GDM1 (cell line): ENCODE results near the gene ZFP91.

Experiments
- DNase-seq: peaks from one replicate; lab custom pipeline; 2025; lab: John Stamatoyannopoulos, UW

The ZFP91 gene

DNA sequence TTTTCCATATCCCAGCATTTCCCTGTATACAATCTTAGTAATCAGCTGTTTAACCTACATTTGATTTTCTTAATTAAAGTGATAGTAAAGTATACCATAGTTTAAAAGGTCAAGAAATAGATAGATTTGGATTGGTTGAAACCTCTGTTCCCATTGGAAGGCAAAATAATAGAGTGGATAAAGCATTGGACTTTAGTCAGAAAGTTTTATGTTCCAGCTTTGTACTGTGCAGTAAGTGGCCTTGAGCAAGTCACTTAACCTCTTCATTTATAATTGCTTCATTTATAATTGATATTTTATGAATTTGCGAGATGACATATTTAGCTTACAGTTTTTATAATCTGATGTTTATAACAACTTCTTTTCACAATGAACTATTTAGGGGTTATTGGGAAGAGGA, 3.6 kb downstream of the ZFP91 start:
- no peak for DNase-seq

DNA sequence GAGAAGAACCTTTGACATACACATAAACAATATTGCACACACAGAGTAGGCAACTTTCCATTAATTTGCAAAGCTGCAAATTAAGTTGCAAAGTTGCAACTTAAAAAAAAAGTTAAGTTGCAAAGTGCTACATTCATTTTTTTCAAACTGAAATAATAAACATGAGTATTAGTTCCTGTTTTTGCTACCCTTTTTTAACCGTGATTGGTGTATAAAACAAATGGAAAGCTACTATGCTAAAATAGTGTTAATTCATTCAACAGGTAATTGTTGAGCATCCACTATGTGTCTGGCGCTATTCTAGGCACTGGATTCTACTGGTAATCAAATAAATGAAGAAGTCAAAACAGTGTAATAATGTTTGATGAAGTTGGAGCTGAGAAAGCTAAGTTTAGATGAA, 8.1 kb downstream of the ZFP91 start:
- DNase-seq: no peak

DNA sequence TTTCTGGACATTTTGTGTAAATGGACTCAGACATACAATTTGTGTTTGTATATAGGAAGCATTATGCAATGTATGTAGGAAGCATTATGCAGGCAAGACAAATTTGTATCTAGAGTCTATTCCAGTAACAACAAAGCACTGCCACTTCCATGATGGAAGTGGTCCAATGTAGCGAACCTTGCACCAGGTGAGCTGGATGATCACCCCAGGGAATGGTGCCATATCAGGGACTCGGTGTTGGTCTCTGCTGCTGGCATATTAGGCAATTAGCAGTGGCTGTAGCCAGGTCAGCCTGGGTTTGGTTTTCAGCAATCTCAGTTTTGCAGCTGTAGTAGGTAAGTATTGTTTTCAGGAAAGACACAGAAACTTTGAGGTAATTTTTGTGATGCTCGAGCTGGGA, 12.8 kb downstream of the ZFP91 start:
- DNase-seq: no peak

DNA sequence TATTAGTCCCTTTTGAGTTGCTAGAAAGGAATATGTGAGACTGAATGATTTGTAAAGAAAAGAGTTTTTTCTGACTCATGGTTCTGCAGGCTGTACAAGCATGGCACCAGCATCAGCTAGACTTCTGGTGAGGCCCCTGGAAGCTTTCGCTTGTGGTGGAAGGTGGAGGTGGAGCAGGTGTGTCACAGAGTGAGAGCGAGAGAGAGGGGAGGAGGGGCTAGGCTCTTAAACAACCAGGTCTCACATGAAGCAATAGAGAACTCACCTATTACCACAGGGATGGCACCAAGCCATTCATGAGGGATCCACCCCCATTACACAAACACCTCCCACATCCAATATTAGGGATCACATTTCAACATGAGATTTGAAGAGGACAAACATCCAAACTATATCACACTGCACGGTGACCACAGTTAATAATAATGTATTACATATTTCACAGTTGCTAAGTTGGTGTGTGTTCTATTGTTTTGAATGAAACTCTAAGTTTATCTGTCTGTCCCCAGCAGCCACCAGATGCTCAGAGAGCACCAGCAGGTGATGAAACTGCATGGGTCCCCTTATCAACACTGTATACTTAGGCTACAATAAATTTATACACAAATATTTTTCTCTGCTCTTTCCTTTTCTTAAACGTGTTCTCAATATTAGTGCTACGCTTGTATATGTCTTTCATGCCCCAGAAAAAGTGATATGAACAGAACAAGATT, 14.1 kb downstream of the ZFP91 start:
- no peak for DNase-seq

DNA sequence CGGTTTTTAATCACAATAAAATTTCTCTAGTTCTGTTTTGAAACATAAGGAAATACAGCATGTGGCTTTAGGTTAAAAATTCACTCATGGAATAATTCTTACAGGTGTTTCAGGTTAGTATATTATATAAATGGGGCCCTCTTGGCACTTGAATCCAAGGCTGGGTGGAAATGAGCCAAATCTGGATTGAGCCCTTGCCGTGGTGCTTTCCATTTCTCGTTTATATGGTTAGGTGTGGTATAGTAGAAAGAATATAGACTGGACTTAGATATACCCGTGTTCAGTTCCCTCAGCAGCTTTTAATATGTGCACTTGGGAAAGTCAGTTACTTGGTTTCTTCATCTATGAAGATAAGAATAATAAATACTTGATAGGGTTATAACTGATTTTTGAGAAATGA, 16.0 kb downstream of the ZFP91 start:
- no peak for DNase-seq

DNA sequence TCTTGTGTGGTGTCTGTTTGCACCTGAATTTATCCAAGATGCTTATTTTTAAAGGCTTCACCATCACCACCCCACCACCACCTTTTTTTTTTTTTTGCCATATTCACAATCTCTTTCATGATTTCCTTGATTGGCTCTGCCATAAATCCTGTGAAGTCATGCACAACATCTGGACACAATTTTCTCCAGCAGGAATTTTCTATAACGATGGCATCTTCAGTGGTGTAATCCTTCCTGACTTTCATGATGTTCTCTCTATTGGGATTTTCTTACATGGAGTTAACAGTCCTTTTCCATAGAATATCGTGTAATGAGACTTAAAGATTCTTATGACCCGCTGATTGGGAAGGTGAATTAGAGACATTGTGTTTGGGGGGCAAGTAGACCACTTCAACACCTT, 17.8 kb downstream of the ZFP91 start:
- no peak for DNase-seq

DNA sequence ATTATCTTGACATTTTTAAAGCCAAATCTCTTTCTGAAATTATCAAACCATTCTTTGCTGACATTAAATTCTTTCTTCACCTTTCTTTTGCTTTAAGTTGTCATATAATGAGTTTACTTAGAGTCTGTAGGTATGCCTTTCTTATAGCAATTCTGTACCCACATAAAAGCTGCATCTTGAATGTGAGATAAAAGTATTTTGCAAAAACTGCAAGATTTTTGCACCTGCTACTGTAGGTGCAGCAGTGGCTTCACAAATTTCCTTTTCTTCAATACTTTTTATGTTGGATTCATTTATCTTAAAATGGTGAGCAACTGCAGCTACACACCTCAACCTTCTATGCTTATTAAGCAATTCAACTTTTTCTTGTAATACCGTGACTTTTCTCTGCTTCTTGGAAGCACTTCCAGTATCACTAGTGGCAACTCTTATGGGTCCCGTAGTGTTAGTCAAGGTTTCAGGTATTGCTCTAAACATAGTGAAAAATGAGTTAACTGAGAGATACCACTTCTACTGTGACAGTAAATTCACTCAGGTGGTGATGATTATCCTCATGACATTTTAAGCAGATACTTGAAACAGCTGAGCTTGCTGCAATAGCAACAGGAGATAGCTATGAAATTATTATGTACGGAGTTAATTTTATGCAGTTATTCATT, 18.8 kb downstream of the ZFP91 start:
- DNase-seq: no peak

DNA sequence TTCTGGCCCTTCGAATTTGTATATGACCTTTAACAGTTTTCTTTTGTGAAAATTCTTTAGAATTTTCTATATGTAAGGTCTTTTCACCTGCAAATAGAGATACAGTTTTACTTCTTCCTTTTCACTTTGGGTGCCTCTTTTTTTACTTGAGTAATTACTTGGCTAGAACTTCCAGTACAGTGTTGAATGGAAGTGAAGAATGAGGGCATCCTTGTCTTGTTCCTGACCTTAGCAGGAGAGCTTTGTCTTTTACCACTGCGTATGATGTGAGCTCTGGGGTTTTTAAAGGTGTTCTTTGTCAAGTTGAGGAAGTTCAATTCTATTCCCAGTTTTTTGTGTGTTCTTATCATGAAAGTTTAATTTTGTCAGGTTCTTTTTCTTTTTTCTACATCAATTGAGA, 21.6 kb downstream of the ZFP91 start:
- DNase-seq: no peak

DNA sequence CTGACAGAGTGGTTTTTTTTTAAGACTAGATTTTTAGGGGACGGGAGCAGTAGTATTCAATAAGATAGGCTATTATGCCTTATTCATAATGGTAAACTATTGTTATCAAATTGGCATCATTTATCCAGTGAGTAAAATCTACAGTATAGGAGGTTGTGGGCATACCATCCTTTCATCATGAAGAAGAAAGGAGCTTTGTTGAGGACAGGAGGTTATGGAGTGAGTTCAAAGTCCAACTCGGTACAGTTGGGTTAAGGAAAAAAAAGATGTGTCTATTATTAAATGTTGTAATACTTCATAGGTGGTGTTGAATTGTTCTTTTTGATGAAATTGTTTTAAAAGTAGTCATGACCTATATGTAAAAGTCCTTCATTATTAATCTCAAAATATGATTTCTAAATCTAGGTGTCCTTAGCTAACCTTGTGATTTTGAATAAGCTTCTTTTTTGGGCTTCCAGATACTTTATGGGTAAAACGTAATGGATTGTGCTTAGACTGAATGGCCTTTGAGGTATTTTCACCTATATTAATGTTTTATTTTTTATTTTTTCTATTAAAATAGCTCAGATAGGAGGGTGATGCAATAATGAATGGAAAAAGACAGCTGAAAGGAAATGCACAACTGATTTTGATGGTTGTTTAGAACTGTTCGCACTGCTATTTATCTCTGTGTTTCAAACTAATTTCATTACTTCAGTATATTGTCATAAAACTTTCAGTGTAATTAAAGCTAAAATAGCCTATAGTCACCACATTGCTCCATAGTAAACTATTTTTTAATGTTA, 28.3 kb downstream of the ZFP91 start:
- no peak for DNase-seq

DNA sequence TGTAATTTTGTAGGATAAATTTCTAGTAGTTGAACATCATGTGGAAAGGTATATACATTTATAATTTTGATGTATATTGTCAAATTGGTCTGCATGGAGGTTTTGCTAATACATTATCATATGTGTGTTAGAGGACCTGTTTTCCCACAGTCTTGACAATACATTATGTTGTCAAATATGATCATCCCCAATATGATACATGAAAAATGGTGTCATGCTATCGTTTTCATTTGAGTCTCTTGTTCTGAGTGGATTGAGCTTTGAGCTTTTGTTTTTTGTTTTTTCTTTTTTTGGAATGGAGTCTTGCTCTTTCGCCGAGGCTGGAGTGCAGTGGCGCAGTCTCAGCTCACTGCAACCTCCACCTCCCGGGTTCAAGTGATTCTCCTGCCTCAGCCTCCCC, 29.5 kb downstream of the ZFP91 start:
- DNase-seq: no peak

DNA sequence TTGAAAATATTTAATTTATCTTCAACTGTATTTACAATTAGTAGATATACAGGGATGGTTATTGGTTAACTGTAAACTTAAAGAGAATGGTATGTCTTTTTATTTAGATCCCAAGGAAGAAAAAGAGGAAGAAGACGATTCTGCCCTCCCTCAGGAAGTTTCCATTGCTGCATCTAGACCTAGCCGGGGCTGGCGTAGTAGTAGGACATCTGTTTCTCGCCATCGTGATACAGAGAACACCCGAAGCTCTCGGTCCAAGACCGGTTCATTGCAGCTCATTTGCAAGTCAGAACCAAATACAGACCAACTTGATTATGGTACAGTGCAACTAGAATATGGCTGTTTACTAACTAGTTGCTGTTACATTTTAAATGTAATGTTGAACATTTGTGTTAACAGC, 30.9 kb downstream of the ZFP91 start:
- DNase-seq: no peak

DNA sequence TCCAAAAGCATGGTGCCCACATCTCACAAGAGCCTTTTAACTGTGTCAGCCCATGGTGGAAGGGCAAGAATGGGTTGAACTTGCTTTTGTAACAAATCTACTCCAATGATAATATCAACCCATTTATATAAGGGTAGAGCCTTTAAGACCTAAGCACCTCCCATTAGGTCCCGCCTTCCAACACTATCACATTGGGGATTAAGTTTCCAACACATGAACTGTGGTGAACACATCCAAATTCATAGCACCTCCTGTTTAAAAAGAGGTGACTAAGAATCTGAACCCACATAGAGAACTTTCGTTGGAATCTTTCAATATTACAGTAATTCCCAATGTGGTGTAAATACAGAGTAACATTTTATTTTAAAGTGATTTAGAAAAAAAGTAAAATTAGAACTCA, 34.4 kb downstream of the ZFP91 start:
- DNase-seq: no peak

DNA sequence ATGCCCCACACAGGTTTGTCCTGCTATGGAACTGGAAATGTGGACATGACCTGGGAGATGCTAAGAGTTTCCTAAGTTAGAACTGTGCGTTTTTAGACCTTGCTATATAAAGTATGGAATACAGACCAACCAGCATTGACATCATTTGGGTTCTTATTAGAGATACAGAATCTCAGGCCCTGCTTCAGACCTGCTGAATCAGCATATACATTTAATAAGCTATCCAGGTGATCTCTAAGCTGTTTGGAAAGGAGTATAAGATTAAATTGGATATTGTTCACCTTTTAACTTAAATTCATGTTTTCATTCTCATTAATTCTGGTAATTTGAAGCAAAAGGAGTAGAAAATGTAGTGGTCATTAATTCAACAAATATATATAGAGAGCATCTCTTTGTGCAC, 36.7 kb downstream of the ZFP91 start:
- no peak for DNase-seq

DNA sequence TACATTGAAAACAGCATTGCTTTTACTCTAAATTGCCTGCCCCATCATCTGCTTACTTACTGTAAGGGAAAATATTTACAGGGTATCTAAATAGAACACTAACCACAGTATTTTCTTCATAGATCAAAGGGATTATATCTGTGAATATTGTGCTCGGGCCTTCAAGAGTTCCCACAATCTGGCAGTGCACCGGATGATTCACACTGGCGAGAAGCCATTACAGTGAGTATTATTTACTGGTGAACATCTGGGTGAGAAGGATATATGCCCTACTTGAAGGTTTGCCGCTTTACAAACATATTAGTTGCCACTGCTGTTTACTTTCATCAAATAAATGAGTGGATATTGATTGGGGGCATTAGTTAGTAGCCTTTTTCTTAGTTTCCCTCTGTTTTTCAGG, 37.7 kb downstream of the ZFP91 start:
- DNase-seq: no peak

DNA sequence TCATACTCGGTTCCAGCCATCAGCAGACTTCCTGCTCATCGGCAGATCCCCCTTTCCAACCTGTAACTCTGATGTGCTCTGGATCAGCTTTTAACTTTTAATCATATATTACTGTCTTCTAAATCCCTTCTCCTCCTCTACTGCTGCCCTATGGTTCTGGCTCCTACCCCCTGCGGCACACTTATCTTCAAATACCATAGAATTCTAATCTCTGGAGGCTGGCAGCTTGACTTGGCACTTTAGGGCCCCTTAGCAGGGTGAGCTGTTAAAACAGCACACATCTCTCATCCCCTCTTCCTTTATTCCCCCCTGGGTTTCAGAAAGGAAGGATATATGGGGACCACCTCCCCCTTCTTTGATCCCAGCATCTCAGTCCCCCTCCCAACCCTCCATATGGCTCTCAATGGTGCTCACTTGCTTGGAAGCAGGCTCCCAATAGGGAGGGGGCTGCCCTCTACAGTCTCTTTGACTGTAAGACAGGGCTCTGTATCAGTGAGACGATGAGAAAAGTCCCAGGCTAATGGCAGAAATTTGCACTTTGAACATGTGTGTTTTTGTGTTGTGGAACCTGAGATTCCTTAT, 39.2 kb downstream of the ZFP91 start:
- DNase-seq: no peak

DNA sequence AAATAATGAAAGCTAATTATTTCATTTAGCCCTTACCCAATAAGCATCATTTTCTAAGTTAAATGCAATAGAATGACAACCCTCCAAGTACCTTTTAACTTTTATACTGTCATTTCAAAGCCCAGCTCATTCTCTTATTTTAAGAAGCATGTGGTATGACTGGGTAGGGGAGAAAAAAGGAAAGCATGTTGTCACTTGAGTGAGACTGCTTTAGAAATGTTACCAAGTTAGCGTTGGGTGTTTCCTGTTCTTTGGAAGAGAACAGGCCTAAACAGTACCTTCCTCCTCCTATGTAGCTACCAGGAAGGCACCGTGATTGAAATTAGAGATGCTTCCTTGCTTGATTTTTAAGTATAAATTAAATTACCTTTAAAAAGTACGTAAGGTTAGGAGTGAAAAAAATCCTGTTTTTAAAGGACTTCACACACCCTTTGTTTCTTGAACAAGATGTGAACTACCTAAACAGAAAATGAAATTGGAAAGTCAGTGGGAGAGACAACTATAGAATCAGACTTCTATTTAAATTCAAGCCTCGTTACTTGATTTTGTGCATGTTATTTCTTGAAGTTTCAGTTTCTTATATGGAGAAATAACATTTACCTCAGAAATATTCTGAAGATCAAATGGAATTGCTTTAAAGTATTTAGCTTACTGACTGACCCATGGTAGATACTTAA, 42.9 kb downstream of the ZFP91 start:
- no peak for DNase-seq

DNA sequence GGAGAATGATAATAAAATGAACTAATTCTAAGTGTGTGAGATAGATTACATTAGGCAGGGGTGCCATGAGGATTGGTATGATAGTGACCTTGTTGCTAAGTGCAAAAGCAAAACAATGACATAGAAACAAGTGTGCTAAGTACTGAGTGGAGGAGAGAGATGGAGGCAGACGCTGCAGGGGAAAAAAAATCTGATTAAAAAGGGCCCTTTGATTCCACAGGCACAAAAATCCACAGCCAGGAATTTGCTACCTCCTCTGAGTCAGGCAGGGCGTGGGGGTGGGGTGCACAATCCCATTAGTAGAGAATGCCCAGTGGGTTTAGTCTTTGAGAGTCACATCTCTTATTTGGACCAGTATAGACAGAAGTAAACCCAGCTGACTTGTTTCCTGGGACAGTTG, 43.5 kb downstream of the ZFP91 start, which contains the start of gene CNTF:
CNTF (plus strand) TSS at position 322 of the 400 bp plus-strand sequence. CDS start 88 bp downstream, outside the sequence.
- no peak for DNase-seq

DNA sequence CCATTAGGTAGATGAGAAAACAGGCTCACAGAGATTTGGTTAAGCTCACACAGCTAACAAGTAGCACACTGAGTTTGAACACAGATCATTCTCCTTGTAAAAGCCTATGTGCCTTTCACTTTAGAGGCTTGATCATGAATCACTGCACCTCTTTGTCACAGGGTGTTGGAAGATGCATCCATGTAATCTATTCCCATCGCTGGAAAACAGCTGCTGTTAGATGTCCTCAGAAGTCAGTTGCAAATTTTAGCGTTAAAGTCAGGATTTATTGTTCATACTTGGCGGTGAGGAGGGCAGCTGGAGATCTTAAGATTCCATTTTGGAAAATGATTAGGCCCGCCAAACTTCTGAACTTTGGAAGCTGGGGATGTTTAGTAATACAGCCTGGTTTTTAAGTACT, 46.2 kb downstream of the ZFP91 start:
- no peak for DNase-seq

DNA sequence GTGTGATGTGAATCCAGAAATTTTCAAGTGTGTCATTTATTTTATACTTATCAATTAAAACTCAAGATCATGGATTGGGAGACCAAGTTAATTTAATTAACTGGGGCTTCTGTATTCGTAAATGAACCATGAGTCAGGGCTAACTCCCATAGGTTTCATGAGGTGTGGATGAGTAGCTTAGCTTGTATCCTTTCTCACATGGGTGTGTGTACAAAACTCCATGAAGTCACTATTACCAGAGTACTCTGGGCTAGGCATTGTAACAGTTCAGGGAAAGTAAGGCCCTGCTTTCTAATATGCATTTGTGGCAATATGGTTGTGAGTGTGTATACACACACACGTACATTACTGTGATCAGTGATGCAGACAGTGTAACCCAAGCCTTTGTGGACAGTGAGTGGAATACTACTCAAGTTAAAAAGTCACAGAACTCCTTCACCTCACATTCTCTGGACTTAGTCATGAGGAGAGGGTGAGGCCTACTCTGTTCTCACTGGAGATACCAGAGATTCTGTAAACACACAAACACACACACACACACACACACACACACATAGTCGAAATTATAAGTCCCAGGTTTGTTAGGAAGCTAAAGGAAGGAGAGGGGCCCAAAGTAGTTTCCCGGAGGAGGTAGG, 47.1 kb downstream of the ZFP91 start:
- DNase-seq: no peak

DNA sequence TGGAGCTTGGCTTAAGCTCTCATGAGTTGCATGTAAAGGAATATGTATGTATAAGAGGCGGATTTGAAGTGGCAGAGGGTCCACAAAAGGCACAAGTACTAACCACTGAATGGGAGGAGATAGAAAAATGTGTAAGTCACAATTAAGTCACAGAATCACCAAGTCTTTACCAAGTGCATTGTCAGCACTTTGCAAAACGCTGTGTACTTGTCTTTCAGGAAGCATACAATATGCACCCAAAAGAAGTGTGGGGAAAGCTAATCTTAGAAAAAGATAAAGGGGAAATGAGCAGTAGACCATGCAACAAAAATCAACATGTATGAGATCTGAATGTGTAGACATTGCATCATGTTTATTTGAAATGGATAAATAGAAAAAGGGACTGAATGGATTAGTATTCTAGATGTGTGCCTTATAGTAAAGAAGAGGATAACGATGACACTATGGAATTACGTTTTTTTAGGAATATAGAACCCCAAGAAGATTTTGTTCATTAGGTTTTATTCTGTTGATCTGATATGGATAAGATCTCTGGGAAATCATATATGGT, 48.1 kb downstream of the ZFP91 start:
- no peak for DNase-seq

DNA sequence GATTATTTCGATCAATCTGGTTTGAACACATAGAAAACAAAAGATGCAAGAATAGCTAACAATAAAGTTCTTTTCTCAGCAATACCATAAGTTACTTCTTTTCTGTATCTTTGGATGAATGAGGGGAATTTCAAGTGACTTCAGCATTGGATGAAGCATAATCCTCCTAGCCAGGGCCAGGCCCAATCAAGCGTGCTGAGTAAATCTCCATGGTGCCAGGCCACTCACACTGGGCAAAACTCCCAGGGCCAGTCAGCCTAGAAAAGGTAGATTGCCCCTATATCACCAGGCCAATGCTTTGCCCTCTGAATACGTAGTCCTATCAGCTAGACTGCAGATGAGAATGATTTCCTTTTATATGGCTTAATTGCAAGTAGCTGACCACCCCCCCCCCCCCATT, 49.6 kb downstream of the ZFP91 start:
- DNase-seq: no peak
